GM12878 (cell line): ENCODE data around the gene GPR141. TPM values are rescaled to one million over a fixed set of nuclear protein-coding genes. Genes with fewer than 3 reads are reported as not detected.

Experiments used
- ATAC-seq: fragments of 200-7000 bp; cut with Tn5 transposase; 3 replicates; pipeline ENCODE4 v1.9.1; 2020; ENCODE audit warnings: mild to moderate bottlenecking, moderate library complexity
- BruUV-seq: library from RNA; stranded (reverse); fragments of 400-500 nt; replicated peaks from 2 replicates; lab custom pipeline; 2021; lab: Mats Ljungman, UMichigan
- CTCF ChIA-PET: fragments of 300-600 bp; sonication (Branson Sonifier 250); formaldehyde crosslinking; extraction: SDS; loops from one replicate; lab custom pipeline; 2021; ENCODE audit warnings: inconsistent platforms; lab: Yijun Ruan, JAX
- POLR2A ChIA-PET: fragments of 350-600 bp; formaldehyde crosslinking; extraction: SDS; loops from one replicate; lab custom pipeline; 2021; ENCODE audit warnings: inconsistent platforms; lab: Charles Lee
- RAD21 ChIA-PET: fragments of 300-600 bp; sonication (Branson Sonifier 250); formaldehyde crosslinking; loops from one replicate; lab custom pipeline; 2023; ENCODE audit warnings: antibody characterized with exemption; ENCODE audit not compliant: unreplicated experiment; lab: Charles Lee
- SMC1A ChIA-PET: fragments of 300-600 bp; sonication (Branson Sonifier 250); formaldehyde crosslinking; loops from one replicate; lab custom pipeline; 2023; ENCODE audit not compliant: unreplicated experiment, uncharacterized antibody; lab: Charles Lee
- DNase-seq: peaks from one replicate; pipeline ENCODE4 v3.0.0-alpha.2; 2011; ENCODE audit warnings: low read depth, low spot score
- FAIRE-seq: peaks from 3 replicates; lab custom pipeline; 2011; peaks lifted over from hg19 to GRCh38; lab: Jason Lieb, UNC
- H2AFZ ChIP-seq: 2 replicates; pipeline ENCODE4 v1.6.0; 2011; ENCODE audit warnings: low read depth, low read length, control low read depth; ENCODE audit not compliant: control insufficient read depth
- H3K27ac ChIP-seq: 2 replicates; pipeline ENCODE4 v1.5.1; 2011; ENCODE audit warnings: control low read depth; ENCODE audit not compliant: control insufficient read depth, insufficient read depth
- H3K27me3 ChIP-seq, 2 experiments: replicated peaks in 1 of 2; 2 replicates each; pipeline versions ENCODE4 v1.6.0 to v1.6.1; 2011; ENCODE audit warnings: low read length in 1 of 2; ENCODE audit not compliant: control insufficient read depth in 2 of 2, insufficient read depth in 2 of 2
- H3K36me3 ChIP-seq, 2 experiments: 2 replicates each; pipeline ENCODE4 v1.5.1; 2011; ENCODE audit warnings: low read length in 1 of 2; ENCODE audit not compliant: control insufficient read depth in 2 of 2, insufficient read depth in 2 of 2
- H3K4me1 ChIP-seq: 2 replicates; pipeline ENCODE4 v1.6.1; 2011; ENCODE audit warnings: mild to moderate bottlenecking, low read length, moderate library complexity, mixed read lengths; ENCODE audit not compliant: control insufficient read depth, insufficient read depth
- H3K4me2 ChIP-seq: 2 replicates; pipeline ENCODE4 v1.6.0; 2011; ENCODE audit warnings: control low read depth; ENCODE audit not compliant: control insufficient read depth, insufficient read depth
- H3K4me3 ChIP-seq: fragments of 200-600 bp; sonication (generic); 2 replicates; pipeline ENCODE4 v1.5.1; 2016
- H3K79me2 ChIP-seq: 2 replicates; pipeline ENCODE4 v1.6.0; 2011; ENCODE audit warnings: low read length; ENCODE audit not compliant: control insufficient read depth, insufficient read depth
- H3K9ac ChIP-seq: 2 replicates; pipeline ENCODE4 v1.8.0; 2011; ENCODE audit warnings: low read length, control low read depth, mixed read lengths; ENCODE audit not compliant: control insufficient read depth, insufficient read depth
- H3K9me3 ChIP-seq: replicated peaks from 3 replicates; pipeline ENCODE4 v1.5.1; 2011; ENCODE audit warnings: mild to moderate bottlenecking, low read length; ENCODE audit not compliant: control insufficient read depth, insufficient read depth
- H4K20me1 ChIP-seq: 2 replicates; pipeline ENCODE4 v1.6.0; 2011; ENCODE audit not compliant: control insufficient read depth, insufficient read depth
- CUX1 ChIP-seq: IDR thresholded peaks from 2 replicates; pipeline ENCODE4 v1.6.1; 2012; ENCODE audit warnings: improper control_type of control experiment, low read depth, low read length; ENCODE audit not compliant: insufficient replicate concordance
- E4F1 ChIP-seq: fragments of 450-650 bp; IDR thresholded peaks from 2 replicates; pipeline ENCODE4 v1.6.1; 2018; ENCODE audit warnings: borderline replicate concordance, mild to moderate bottlenecking; ENCODE audit not compliant: partially characterized antibody
- HDGF ChIP-seq: fragments of 450-650 bp; IDR thresholded peaks from 2 replicates; pipeline ENCODE4 v1.6.1; 2016; ENCODE audit warnings: antibody characterized with exemption
- IRF4 ChIP-seq: IDR thresholded peaks from 2 replicates; pipeline ENCODE4 v1.6.1; 2011; ENCODE audit warnings: low read depth, low read length
- KLF5 ChIP-seq: fragments of 450-650 bp; IDR thresholded peaks from 2 replicates; pipeline ENCODE4 v1.6.1; 2014; ENCODE audit warnings: mild to moderate bottlenecking; ENCODE audit not compliant: partially characterized antibody
- MLLT1 ChIP-seq: fragments of 450-650 bp; IDR thresholded peaks from 2 replicates; pipeline ENCODE4 v1.6.1; 2016; ENCODE audit warnings: mild to moderate bottlenecking
- MTA2 ChIP-seq: fragments of 450-650 bp; IDR thresholded peaks from 2 replicates; pipeline ENCODE4 v1.6.1; 2016; ENCODE audit warnings: low read depth, mild to moderate bottlenecking, moderate library complexity
- PBX3 ChIP-seq: IDR thresholded peaks from 2 replicates; pipeline ENCODE4 v1.6.1; 2011; ENCODE audit warnings: mild to moderate bottlenecking, low read depth, low read length, moderate library complexity; ENCODE audit not compliant: insufficient replicate concordance
- POLR2A ChIP-seq: IDR thresholded peaks from 2 replicates; pipeline ENCODE4 v1.6.1; 2011; ENCODE audit warnings: low read depth, mild to moderate bottlenecking, low read length
- SREBF1 ChIP-seq: IDR thresholded peaks from 2 replicates; pipeline ENCODE4 v1.6.1; 2012; ENCODE audit warnings: mild to moderate bottlenecking, low read length
- TAF1 ChIP-seq: IDR thresholded peaks from 2 replicates; pipeline ENCODE4 v1.6.1; 2011; ENCODE audit warnings: mild to moderate bottlenecking, low read depth, low read length, borderline replicate concordance
- ZNF207 ChIP-seq: fragments of 450-650 bp; IDR thresholded peaks from 2 replicates; pipeline ENCODE4 v1.6.1; 2014; ENCODE audit warnings: antibody characterized with exemption, mild to moderate bottlenecking, borderline replicate concordance
- WGBS: methylation state at CpG from one replicate; pipeline ENCODE4 v1.1.6; 2016; ENCODE audit warnings: low lambda C conversion rate; ENCODE audit not compliant: insufficient replicate concordance, insufficient coverage; ENCODE audit errors: missing lambda C conversion rate; 5-methylcytosine and 5-hydroxymethylcytosine counted together
- in situ Hi-C: fragments of 300-500 bp; cut with MboI; formaldehyde crosslinking; loops from 9 replicates; pipeline ENCODE4 v1.14.3; 2018; ENCODE audit warnings: mixed read lengths
- intact Hi-C: fragments of 100-400 bp; cut with micrococcal nuclease; formaldehyde crosslinking; loops from one replicate; pipeline ENCODE4 v1.14.2; 2022; ENCODE audit not compliant: unreplicated experiment
- polyA plus RNA-seq, 11 experiments: library from polyadenylated mRNA; depleted of rRNA in 4 of 11; unstranded in 6 of 11; stranded (reverse) in 5 of 11; fragments of >200 nt; fragmentation: Nextera tagmentation in 4 of 11; fragmentation: Illumina TruSeq in 1 of 11; extraction: Ambion mirVana in 4 of 11; extraction: Trizol in 1 of 11; gene quantifications; 1 replicate in 1 of 11; 2 replicates in 10 of 11; pipeline versions ENCODE4 v1.2.1 to v1.2.3, GENCODE V29; 2011 to 2016; ENCODE audit warnings: inconsistent platforms in 2 of 11, missing spikeins in 2 of 11, low read depth in 1 of 11
- total RNA-seq, 4 experiments: library from RNA; depleted of rRNA in 3 of 4; stranded (reverse); fragments of >200 nt in 3 of 4; fragmentation: Illumina TruSeq in 1 of 4; extraction: Trizol in 1 of 4; gene quantifications; 2 replicates each; pipeline versions ENCODE4 v1.2.1 to v1.2.3, GENCODE V29; 2013 to 2021

GPR141 gene
- total and polyA plus RNA-seq, 10 of the 15 experiments (the other 5 are each of a cell fraction or from before 2014, with no cell fraction given), result 0.56 to 3.9 (median 1.2) TPM

GRCh38 chr7:37706804-37707203 is 23.2 kb downstream of the GPR141 start:
- RAD21 ChIA-PET, result interaction anchor here (2.3 to 3.8 kb wide), 3 partner anchors 12 to 23 kb away, joined by 9 to 16 read pairs (median 13); no protein-coding TSS in a partner anchor
- intact Hi-C loops, result no loop called here
- 72% methylated on average over 5 of the region's 5 CpGs for WGBS
- Histone ChIP-seq H3K4me2 (no peak overlapping the region), H3K27me3 (no peaks in the 10 kb centered on the region), H3K27ac (no peak overlapping the region), H3K9ac (no peak overlapping the region), H4K20me1 (no peaks in the 10 kb centered on the region), H3K4me1 (peaks cover 13% of the 10 kb centered on the region), H3K36me3 (no peaks in the 10 kb centered on the region), H2AFZ (no peak overlapping the region), H3K79me2 (no peaks in the 10 kb centered on the region), H3K4me3 (no peak overlapping the region), H3K9me3 (peaks cover 5% of the 10 kb centered on the region)
- no TSS peak for BruUV-seq
- in situ Hi-C loops, result no loop called here
- ATAC-seq (no peak), FAIRE-seq (no peak), DNase-seq (no peak)
- SMC1A ChIA-PET, result interaction anchor here (0.6 to 8.7 kb wide), 15 partner anchors 9 to 162 kb away, joined by 3 to 55 read pairs (median 6); partner anchors contain the start of gene GPR141
- CTCF ChIA-PET, result interaction anchor here (1.2 to 3.6 kb wide), 9 partner anchors 10 to 78 kb away, joined by 3 to 17 read pairs (median 8); no protein-coding TSS in a partner anchor
- POLR2A ChIA-PET, result interaction anchor here (1.6 to 2.3 kb wide), 3 partner anchors 12 to 22 kb away, joined by 4 to 8 read pairs (median 6); no protein-coding TSS in a partner anchor
- TF ChIP-seq PBX3 (no peak), IRF4 (no peak), CUX1 (no peak), POLR2A (no peak), MTA2 (no peak), KLF5 (no peak), HDGF (no peak), TAF1 (no peak), SREBF1 (no peak), MLLT1 (no peak), ZNF207 (no peak), E4F1 (no peak)
